Measurements from ENCODE around the gene ALKBH5.
A peak's percentile ranks its signal among the peaks of the same experiment; 100 is the strongest.
"Not testable (repeated sequence)": the region's sequence is repeated elsewhere in the genome, so short reads cannot be mapped to it uniquely, and the experiment has no call there.

ALKBH5 gene

DNA sequence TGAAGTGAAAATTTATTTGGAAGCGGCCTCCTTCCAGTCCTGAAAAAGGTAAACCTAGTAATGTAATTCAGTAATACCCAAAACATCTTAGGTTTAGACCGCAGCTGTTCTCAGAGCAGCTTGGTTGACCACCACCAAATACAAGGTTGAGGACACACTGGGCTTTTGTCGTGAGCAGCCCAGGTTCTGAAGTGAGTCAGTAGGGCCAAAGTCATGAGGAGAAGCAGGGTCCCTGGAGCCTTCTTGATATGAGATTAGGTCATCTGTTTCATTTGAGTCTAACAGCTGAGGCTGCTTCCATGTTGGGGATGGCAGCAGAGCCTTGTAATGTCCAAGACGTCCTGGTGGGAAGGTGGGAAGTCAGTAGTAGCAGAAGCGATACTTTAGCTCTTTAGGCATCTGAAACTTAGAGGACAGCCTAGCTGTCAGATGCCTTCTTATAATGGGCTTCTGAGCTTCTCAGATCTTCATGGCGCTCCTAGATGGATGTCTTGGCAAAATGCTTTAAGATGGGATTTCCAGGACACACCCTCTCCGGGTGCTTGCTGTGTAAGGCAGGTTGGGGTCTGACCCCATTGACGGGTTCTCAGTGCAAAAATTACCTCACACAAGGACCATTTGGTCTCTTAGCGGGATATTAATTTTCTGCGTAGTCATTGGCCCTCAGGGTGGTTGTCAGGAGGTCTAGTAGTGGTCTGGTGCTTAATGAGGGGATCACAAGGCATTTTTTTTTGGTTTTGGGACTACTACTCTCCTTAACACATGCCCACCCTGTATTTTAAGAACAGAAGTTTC is 2.4 kb downstream of the ALKBH5 start:
- no peak for DNase-seq (ENCODE audit: low read depth)

DNA sequence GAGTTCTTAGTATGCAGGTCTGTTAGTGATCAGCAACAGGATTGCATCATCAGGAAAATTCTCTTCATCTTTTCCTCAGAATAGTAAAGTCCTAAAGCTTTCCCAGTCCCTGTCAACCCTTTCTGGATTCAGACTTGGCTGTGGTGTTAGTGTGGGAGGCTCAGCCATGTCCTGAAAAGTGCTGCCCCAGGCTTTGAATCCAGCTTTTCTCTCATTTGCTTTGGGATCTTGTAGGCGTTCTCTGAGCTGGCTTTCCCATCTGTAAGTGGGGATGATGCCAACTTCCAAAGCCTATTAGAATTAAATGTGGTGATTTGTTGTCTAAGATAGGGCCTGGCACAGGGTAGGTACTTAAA is 3.0 kb downstream of the ALKBH5 start:
- DNase-seq (ENCODE audit: low read depth): no peak

DNA sequence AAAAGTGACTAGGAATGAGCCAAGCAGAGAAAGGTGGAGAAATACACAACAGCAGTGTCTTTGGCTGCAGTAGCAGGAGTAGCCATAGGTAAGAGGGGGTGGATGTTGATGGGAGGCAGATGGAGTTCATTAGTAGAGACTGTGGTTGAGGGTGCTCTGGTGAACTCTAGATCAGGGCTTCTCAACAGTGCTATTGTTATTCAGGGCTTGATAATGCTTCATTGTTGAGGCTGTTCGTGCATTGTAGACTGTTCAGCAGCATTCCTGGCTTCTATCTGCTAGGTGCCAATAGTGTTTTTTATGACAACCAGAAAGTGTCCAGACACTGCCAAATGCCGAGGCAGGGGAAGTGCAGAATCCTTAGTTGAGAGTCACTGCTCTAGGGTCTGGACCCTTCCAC is 3.6 kb downstream of the ALKBH5 start:
- DNase-seq (ENCODE audit: low read depth): no peak

DNA sequence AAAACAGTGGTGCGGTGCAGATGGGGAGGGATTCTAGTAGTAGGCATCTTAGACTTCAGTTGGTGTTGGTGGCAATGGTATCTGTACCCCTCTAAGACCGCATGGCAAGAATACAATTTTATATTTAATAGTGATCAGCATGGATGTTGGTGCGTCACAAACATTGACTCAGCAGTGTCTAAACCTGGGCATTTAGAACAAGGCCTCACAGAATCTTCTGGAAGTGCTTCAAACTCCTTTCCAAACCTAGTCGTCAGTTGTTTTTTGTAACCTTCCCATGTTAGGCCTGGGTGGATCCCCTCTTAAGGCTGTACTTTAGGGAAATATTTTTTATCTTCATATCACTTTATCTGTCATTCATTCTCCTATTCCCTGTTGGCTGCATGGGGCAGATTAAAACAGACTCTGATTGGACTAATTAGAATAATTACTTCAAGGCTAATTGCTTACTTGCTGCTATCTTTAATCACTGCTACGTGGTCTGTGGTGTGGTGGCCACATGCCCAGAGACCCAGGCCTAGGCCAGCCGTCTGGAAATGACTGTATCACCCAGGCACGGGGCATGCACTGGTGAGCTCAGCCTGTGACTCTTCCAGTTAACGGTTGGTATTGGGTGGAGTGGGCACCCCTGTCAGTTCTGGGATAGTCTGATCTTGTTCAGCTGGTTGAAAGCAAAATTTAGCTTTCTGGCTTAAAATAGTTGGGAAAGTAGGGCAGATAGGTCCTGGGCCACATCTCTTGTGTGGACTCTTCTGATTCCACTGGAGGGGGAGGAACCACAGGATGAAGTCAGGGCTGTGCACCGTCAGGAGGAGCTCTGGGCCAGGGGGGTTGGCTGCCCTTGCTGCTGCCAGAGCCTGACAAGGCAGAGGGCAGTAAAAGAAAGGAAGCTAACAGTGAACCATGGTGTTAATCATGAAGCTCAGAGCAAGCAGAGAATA is 4.5 kb downstream of the ALKBH5 start:
- no peak for DNase-seq (ENCODE audit: low read depth)

DNA sequence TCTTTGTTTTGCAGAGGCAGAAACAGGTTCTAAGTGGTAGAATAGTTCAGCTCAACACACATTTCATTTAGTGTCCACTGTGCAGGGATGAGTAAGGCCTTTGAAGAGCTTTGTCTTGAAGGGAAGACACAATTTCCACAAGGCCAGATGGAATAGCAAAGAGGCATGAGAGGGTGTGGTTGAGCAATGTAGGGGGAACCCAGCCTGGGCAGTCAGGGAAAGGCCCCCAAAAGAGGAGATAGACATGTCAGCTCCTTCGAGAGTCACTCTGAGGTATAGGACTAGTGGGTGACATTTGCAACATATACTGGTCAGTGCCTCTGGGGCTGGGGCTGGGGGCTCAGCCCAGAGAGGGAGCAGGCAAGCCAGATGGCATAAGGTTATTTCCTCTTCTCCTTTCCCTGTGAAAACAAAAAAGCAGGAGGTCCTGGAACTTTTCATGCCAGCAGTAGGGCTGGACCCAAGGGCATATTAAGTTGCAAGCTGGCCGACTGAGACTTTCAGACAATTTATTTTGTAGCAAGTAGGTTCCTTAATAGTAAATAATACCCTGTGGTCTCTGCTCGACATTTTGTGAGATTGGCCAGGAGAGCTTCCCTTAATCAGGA is 7.1 kb downstream of the ALKBH5 start:
- no peak for DNase-seq (ENCODE audit: low read depth)

DNA sequence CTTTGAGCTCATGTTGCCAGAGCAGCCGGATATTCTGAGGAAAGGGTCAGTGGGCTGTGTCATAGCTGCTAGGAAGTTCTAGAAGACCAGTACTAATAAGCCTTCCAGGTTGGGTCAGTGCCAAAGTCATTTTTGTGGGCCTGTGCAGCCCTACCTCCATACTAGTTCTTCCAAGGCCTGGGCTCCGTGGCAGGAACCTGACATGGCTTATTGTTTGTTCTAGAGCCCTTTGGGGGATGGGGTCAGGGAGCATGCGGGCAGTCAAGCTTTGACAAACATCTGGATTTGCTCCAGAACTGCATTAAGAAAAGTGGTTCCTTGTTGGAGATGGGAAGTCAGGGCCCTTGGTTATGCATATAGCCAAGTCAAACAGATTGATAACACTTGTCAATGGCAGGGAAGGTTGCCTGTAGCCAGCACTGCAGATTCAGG is 7.6 kb downstream of the ALKBH5 start:
- no peak for DNase-seq (ENCODE audit: low read depth)

DNA sequence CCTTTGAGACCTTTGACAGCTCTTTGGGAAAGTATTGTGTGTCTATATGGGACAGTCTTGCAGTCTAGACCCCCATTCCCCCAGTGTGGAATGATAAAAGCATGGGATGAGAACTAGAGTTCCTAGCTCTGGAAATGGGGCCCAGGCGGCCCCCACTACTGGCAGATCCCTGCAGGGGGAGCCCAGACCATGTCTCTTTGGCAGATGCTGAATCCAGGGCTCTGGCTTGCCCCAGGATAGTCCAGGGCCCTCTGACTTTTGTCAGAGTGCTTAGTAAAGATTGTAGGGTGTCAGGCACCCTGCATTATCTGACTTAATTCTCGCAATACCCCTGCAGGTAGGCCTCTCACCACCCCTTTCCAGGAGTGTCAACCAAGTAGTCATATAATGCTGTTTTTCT is 8.3 kb downstream of the ALKBH5 start:
- no peak for DNase-seq (ENCODE audit: low read depth)

DNA sequence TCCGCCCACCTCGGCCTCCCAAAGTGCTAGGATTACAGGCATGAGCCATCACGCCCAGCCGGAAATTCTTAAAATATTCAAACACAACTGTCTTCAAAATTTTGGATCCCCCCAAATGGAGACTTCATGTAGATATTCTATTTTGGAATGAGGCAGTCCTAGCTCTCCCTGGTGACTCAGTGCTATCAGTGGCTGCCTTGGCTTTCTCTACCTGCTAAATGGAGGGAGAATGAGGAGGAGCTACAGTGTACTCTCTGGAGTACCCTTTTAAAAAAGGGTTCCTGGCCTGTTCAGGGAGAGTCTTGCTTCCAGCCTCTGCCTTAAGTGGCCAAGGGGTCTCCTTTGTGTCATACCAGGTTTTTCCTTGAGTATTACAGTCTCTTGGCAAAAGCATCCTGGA is 10.8 kb downstream of the ALKBH5 start:
- DNase-seq (ENCODE audit: low read depth): no peak

DNA sequence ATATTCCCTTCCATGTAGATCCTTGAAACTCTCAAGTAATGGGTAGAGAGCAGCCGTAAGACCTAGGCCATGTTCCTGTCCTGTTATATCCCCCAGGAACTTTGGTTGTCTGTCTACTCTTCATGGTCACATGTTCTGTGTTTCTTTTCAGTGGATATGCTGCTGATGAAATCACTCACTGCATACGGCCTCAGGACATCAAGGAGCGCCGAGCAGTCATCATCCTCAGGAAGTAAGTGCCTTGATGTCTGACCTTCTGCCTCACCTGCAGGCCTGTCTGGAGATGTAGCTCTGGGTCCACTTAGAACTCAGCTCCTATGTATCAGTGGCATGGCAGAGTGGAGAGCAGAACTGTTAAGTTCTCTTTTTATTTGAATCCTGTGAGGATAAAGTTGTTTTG is 11.2 kb downstream of the ALKBH5 start:
- DNase-seq (ENCODE audit: low read depth): no peak

DNA sequence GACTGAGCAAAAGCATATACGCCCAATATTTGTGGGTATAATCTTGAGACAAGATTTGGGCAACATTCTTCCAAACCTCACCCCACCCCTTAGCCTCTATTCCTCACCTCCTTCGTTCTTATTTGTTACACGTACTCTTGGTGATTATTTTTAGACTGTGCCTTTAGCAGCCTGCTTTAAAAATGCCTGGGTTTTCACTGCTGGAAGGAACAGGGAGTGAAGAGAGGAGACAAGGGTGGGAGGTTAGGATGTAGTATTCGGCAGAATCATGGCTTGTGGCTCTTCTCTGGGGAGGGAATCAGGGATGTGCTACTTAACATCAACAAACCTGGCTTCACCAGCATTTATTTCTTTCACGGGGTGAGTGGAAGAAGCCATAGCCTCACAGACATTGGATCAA is 11.6 kb downstream of the ALKBH5 start:
- DNase-seq (ENCODE audit: low read depth): no peak

DNA sequence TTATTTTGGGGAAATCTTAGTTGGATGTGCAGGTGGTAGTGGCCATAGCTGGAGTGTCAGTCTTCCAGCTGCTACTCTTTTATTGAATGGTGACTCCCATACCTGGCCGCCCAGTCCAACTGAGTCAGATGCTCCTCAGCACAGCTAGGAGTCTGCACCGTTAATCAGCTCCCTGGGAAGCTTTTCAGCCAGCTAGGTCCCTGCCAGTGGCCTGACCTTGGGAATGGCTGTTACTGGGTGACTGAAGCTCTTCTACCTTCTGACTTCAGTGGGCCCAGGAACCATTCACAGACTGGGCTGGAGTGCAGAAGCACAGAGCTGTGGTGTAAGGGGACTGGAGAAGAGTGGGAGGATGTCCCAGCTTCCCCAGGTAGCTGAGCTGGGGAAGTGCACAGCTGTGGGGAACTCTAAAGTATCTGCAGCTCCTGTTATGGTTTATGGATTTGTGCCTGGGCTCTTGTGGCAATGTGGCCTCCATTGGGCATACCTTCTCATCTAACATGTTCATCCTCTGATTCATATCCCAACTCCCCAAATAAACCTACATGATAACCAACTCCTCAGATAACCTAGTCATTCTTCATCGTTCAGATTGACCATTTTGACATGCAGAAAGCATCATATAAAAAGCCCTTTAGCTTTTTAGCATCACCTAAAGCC is 14.0 kb downstream of the ALKBH5 start:
- DNase-seq (ENCODE audit: low read depth): no peak

DNA sequence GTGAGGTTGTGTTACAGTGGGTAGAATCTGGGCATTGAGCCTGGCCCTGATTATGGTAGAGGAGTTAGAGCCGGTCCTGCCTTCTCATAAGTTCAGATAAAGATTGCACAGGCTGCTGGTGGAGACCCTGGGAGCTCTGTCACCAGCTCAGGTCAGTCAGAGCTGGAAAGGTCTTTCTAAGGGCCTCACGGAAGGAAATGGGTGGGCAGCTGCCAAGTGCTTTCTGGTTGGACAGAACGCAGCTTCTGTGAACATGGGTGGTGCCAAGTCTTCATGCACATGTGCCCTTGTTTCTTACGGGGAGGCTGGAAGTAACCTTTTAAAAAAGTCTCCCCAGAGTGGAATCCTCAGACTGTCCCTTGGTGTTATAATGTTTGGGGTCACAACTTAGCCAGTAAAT is 14.9 kb downstream of the ALKBH5 start:
- DNase-seq (ENCODE audit: low read depth): no peak

DNA sequence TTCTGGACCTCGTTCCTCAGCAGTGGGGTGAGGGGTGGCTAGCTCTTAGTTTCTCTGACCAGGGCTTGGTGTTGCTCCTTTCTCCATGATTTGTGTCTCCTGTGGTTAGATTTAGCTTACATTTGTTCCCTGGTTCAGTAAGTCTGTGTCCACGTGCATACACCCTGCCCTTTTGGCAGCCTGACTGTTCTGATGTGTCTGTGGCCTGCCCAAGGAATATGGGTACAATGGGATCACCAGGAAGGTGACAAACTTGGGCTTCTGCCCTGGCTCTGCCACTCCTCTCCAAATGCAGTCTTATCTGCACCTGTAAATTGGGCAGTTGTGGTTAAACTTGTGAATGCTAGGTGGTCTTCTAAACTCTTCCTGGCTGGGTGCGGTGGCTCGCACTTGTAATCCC is 17.5 kb downstream of the ALKBH5 start:
- no peak for DNase-seq (ENCODE audit: low read depth)

DNA sequence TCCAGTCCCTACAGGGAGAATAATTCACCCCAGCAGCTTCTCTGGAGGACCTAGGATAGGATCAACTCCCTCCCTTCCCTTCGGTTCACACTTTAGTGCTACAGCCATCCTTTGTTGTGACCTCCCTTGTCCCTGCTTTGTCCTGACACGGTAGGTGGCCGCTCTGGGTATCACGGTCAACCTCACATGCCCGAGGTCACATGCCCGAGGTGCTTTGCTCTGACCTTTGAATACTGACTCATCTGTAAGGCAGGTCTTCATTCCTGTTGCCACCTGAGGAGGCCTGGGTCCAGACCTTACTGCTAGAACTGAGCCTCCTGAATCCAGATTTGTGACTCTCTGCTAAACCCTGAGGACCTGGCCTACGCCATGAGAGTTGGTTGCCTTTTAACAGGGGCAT is 19.7 kb downstream of the ALKBH5 start:
- DNase-seq (ENCODE audit: low read depth): no peak

DNA sequence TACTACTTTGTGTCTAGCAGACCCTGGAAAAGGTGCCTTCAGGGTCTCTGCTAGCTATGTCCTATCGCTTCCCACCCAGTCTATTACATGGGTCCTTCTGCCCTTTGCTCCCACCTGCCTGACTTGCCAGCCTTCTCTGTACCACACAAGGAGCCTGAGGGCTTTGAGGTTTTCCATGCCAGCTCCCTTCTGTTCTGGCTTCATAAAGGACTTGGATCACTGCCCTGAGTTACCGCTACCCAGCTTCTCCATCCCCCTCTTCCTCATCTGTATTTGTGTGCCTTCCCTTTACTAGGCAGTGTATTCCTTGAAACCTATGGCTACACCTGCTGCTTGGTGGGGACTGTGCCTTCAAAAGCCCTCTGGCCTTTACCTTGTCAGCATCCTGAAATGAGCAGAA is 22.2 kb downstream of the ALKBH5 start:
- DNase-seq (ENCODE audit: low read depth): no peak

DNA sequence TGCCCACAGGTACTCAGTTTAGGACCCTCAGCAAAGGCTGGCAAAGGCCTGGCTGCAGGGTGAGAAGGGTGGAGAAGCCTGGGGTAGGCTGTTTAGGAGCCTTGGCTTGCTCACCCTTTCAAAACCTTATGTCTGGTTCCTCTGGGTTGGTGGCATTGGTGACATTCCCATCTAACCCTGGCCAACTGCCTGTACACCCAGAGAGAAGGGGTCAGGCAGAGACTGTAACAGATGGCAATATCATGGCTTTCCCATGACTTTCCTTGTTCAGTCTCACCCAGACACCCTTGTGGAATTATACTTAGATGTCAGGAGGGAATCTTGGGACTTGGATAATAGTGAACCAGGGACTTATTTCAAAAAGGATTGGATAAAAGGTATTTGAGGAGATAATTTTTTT is 23.3 kb downstream of the ALKBH5 start:
- no peak for DNase-seq (ENCODE audit: low read depth)

DNA sequence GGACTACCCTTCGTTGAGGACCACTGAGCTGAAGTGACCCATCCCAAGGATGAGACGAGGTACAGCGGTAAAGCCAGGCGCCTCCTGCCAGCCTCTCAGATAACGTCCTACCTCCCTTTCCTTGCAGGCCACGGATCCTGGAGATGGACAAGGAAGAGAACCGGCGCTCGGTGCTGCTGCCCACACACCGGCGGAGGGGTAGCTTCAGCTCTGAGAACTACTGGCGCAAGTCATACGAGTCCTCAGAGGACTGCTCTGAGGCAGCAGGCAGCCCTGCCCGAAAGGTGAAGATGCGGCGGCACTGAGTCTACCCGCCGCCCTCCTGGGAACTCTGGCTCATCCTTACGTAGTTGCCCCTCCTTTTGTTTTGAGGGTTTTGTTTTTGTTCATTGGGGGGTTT is 24.5 kb downstream of the ALKBH5 start:
- DNase-seq (ENCODE audit: low read depth): no peak

DNA sequence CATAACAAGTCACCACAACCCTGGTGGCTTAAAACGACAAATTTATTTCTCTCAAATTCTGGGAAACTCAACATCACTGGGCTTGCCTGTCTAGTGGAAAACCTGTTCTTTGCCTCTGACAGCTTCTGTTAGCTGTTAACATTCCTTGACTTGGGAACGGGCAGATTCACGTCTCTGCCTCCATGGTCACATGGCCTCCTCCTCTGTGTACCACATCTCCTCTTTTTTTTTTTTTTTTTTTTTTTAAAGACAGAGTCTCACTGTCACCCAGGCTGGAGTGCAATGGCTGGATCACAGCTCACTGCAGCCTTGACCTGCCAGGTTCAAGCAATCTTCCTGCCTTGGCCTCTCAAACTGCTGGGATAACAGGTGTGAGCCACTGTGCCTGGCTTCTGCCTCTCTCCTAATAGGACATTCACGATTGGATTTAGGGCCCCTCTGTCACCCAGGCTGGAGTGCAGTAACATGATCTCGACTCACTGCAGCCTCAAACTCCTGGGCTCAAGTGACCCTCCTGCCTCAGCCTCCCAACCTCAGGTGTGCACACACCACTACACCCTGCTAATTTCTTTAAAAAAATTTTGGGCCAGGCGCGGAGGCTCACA is 30.1 kb downstream of the ALKBH5 start:
- DNase-seq (ENCODE audit: low read depth): no peak

DNA sequence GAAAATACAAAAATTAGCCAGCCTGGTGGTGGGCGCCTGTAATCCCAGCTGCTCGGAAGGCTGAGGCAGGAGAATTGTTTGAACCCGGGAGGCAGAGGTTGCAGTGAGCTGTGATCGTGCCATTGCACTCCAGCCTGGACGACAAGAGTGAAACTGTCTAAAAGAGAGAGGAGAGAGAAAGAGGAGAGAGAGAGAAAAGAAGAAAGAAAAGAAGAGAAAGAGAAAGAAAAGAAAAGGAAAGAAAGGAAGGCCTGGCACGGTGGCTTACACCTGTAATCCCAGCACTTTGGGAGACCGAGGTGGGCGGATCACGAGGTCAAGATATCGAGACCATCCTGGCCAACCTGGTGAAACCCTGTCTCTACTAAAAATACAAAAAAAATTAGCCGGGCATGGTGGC is 33.3 kb downstream of the ALKBH5 start:
- not testable (repeated sequence) for DNase-seq (ENCODE audit: low read depth)

DNA sequence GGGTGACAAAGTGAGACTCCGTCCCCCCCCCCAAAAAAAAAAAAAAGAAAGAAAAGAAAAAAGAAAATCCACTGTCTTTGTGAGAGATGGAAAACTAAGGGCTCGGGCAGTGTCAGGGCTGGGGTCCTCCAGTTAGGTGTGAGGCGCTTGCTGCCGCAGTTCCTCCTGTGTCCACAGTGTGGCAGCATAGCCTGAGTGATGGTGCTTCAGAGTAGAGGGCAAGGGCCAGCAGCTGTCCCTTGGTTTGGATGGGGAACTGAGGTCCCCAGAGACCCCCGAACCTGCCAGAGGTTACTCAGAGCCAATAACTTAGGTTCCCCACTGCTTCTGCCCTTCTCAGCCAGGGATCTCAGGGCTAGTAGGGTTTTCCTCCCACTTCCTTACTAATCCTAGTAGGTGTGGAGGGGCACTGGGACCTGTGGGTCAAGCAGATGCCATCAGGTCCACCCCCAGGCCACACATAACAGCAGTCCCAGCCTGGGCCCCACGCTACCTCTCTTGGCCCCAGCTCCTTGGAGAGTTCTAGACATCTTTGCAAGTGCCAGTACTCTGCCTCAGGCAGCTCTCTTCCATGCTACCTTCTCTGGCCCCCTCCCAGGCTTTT is 33.9 kb downstream of the ALKBH5 start:
- DNase-seq (ENCODE audit: low read depth): peak; percentile 46

DNA sequence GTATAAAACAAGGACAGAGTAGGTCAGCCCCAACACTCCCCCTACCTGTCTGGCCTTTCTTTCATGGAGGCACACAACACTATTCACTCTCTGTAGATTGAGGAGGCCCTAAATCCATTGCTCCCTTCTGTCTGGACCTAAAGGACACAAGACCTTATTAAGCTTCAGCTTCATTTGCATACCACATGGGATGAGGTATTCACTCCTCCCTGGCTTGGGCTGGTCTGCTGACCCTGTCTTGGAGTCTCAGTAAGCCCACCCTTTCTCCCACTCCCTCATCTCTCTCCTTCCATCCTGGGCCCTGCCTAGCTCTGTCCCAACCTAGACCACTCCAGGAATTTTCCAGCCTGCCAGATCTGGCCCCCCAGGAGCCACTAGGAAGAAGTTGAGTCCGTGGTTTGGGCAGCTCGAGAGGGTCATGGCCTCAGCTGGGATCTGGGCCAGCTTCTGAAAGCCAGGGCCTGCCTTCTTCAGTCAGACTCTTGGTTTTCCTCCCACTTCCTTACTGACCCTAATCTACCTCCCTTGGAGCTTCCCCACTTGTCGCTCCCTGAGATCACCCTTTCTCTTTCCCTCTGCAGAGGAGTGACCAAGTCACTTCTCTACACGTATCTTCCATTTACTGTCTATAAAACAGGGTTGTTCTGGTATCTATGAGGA is 35.3 kb downstream of the ALKBH5 start:
- no peak for DNase-seq (ENCODE audit: low read depth)

All from activated T-helper 1 cell treated with Interleukin-2 at 50 U/mL for 16 hours (primary cell).